ENCODE measurements around the gene PDE4D.

Gene PDE4D

DNA sequence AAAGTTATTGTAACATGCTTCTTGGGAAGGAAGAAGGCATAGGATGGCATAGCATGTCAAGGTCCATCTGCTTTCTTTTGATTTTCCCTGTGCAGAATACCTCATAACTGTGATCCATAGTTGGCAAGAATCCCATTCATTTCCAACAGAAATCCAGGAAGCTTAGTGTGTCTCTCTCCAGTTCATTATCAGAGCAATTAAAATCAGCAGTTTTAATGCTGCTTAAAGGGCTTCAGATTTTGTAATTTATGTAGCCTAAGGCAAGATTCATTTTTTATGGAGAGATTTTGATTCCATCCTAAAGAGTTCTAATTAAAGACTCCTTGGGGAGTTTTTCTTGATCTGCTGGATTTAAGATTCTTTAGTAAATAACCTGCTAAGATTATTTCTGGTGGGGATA is 560.1 kb downstream of the PDE4D start:
- no peaks in the 10 kb centered on the region for H3K9me3 ChIP-seq
- no peaks in the 10 kb centered on the region for H3K36me3 ChIP-seq (replicated peaks)
- no peak overlapping the region for H3K4me3 ChIP-seq
- no peak for DNase-seq (ENCODE audit: low spot score in 2 of 2)
- H3K27me3 ChIP-seq (ENCODE audit: low read depth): no peaks in the 10 kb centered on the region
- no peaks in the 10 kb centered on the region for H3K4me1 ChIP-seq
- in situ Hi-C loops (cut with MboI; ENCODE audit: low sequenced_read_pairs): no loop called here

DNA sequence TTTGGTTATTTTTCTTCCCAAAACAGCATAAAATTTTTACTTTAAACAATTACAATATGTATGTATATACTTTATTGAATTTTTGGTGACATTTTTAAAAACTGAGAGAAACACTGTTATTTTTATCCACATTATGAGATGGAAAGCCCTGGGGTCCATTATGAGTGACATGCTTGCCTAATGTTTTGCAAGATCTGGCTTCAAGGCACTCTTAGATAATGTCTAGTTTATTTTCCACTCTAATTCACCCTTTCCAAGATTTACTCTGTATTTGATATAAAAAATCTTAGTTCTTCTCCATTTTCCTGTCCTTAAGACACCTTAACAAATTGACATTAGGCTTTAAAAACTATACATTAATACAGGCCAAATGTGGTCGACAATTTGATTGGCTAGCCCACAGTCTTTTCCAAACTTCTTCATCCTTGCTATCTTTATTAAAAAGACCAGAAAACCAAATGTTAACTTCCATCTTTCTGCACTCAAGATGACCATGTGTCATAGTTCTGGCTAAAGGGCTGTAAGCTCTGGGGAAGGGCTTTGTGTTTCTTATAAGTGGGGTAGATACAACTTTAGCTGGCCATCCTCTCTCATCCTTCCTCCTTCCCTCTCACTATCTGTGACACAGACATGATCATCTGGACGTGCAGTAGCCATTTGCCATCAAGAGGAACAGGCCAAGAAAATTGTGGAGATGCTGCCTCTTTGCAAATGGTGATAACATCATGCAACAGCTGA is 561.1 kb downstream of the PDE4D start:
- Histone ChIP-seq H3K4me3 (no peak overlapping the region), H3K9me3 (no peaks in the 10 kb centered on the region), H3K27me3 (ENCODE audit: low read depth) (no peaks in the 10 kb centered on the region), H3K36me3 (replicated peaks) (no peaks in the 10 kb centered on the region), H3K4me1 (no peaks in the 10 kb centered on the region)
- in situ Hi-C loops (cut with MboI; ENCODE audit: low sequenced_read_pairs): no loop called here
- DNase-seq (ENCODE audit: low spot score in 2 of 2): no peak

DNA sequence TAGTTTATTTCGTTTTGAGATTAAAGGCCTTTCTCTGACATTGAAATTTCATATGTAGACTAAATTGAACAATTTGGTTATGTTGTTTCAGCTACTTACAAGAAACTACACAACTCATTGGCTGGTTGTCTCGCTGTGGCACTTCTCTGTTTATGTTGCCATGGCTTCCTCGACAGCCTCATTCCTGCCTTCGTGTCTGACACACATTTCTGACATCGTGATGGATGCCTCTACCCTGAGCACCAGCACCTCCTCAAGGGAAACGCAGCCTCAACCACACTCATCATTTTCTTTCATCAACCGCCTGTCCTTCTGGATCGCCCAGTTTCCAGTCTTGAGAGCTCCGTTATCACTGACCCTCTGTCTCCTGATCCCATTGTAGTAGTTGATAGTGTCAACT is 562.8 kb downstream of the PDE4D start:
- H3K36me3 ChIP-seq (replicated peaks): no peaks in the 10 kb centered on the region
- in situ Hi-C loops (cut with MboI; ENCODE audit: low sequenced_read_pairs): no loop called here

DNA sequence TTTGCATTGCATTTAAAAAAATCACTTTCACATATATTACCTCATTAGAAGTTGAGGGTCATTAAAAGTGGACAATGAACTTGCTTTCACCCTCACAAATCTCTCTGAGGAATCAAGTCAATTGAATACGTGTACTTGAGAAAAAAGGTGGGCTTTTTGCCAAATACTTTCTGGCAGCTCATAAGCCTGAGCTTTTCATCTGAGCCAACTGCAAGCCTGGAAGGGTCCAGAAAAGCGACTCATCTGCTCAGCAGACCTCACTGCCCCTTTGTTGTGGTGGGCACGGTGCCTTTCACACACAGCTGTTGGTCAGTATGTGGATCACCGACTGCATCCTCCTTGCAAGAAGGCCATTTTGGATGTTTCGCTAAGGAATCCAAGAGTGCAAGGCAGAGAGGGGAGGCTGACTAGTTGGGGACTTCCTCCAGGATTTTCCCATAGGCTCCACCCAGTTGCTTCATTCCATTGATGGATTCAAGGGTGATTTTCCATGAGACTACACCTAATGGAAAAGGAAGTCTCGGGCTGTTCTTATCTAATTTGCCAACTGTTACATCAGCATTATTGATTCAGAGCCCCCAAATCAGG is 564.7 kb downstream of the PDE4D start:
- no peaks in the 10 kb centered on the region for H3K36me3 ChIP-seq (replicated peaks)
- H3K9me3 ChIP-seq: no peaks in the 10 kb centered on the region
- in situ Hi-C loops (cut with MboI; ENCODE audit: low sequenced_read_pairs): no loop called here
- H3K4me3 ChIP-seq: no peak overlapping the region
- H3K27me3 ChIP-seq (ENCODE audit: low read depth): no peaks in the 10 kb centered on the region
- H3K4me1 ChIP-seq: no peaks in the 10 kb centered on the region
- DNase-seq (ENCODE audit: low spot score in 2 of 2): no peak

More for the DNA sequence above, 562.8 kb downstream of the PDE4D start:
- no peaks in the 10 kb centered on the region for H3K9me3 ChIP-seq
- no peaks in the 10 kb centered on the region for H3K27me3 ChIP-seq (ENCODE audit: low read depth)
- no peaks in the 10 kb centered on the region for H3K4me1 ChIP-seq
- no peak for DNase-seq (ENCODE audit: low spot score in 2 of 2)
- H3K4me3 ChIP-seq: no peak overlapping the region

DNA sequence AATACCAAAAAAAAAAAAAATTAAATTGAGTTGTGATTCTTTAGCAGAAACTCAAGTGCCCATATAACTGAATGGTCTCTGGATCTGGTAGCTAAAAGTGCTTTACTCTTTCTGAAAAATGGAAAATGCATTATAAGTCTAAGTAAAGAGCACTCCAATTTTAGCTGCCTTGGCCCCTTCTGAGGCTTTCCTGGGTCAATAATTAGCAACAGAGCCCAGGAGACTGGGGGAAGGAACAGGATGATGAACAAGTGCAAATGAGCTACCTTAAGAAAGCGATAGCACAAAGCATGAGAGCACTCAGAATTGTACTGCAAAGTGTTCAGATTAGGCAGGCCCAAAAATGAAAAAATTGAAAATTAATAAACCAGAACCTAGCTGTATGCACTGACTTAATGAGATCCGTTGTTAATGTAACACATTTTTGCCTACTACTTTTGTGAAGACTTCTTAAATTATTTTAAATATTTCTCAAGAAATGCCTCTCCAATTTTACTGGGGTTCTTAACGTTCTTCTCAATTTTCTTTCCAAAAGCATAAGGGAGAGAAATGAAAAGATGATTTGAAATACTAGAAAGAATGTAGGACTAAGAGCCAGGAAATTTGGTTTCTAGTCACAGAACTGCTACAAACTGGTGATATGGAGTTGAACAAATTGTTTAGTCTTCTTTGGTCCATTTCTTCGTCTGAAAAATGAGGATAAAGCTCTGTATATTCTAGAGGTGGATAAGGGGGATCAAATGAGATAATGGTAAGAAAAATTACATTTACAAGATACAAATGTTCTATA is 566.1 kb downstream of the PDE4D start:
- DNase-seq (ENCODE audit: low spot score in 2 of 2): no peak
- Histone ChIP-seq H3K36me3 (replicated peaks) (no peaks in the 10 kb centered on the region), H3K4me1 (no peaks in the 10 kb centered on the region), H3K4me3 (no peak overlapping the region), H3K9me3 (no peaks in the 10 kb centered on the region), H3K27me3 (ENCODE audit: low read depth) (no peaks in the 10 kb centered on the region)
- in situ Hi-C loops (cut with MboI; ENCODE audit: low sequenced_read_pairs): no loop called here

DNA sequence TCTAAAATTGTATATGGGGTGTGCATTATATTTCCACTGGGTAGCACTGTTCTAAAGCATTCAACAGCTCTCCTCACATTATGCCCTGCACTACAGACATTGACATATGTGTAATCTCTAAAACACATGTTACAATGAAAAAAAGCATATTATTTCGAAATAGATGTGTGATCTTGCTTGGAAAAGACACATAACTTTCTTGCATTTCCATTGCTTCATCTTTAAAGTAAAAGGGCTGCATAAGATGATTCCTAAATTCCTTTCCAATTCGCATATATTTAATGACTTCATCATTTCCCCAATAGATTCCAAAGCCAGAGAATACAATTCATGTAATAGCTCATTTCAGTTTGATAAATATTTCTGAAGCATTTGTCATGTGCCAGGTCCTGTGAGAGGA is 566.9 kb downstream of the PDE4D start:
- DNase-seq (ENCODE audit: low spot score in 2 of 2): no peak
- in situ Hi-C loops (cut with MboI; ENCODE audit: low sequenced_read_pairs): no loop called here
- H3K27me3 ChIP-seq (ENCODE audit: low read depth): no peaks in the 10 kb centered on the region
- no peaks in the 10 kb centered on the region for H3K4me1 ChIP-seq
- H3K36me3 ChIP-seq (replicated peaks): no peaks in the 10 kb centered on the region
- H3K9me3 ChIP-seq: no peaks in the 10 kb centered on the region
- no peak overlapping the region for H3K4me3 ChIP-seq

DNA sequence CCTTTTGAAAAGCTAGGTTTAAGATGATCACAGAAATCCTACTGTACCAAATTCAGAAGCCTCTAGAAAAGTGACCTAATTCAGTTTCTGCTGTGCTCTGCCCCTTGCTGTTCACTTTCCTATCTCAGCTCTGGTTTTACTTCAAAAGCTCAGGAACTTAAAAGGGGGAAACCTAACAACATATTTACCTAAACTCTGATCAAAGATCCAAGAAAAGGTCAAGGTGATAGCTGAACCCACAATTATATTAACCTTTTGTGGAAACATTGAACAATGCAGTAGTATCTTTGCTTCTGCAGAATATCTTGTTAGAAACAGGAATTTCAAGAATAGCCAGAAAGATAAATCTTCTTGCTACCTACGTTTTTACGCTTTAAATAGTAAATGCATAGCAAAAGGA is 568.5 kb downstream of the PDE4D start:
- in situ Hi-C loops (cut with MboI; ENCODE audit: low sequenced_read_pairs): no loop called here
- no peaks in the 10 kb centered on the region for H3K4me1 ChIP-seq

DNA sequence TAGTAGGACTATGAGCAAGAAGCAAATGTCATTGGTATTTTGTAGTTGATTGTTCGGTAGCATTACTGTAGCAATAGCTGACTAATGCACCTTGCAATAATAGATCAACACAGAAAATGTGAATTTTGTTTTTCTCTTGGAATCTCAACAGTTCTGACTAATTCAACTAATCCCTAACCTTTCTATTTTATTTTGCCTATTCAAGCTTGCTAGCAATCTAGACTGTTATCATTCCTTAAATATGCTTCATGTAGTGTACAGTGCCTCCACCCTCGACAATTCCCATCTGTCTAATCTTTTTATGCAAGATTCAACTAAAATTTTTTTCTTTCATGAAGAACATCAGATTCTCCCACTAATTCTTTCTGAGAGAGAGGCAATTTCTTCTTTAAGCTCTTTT is 570.6 kb downstream of the PDE4D start:
- H3K9me3 ChIP-seq: no peaks in the 10 kb centered on the region
- no peak for DNase-seq (ENCODE audit: low spot score in 2 of 2)
- peaks cover 2% of the 10 kb centered on the region for H3K4me1 ChIP-seq
- in situ Hi-C loops (cut with MboI; ENCODE audit: low sequenced_read_pairs): no loop called here
- no peak overlapping the region for H3K4me3 ChIP-seq
- H3K27me3 ChIP-seq (ENCODE audit: low read depth): no peaks in the 10 kb centered on the region
- no peaks in the 10 kb centered on the region for H3K36me3 ChIP-seq (replicated peaks)

More for the DNA sequence above, 568.5 kb downstream of the PDE4D start:
- H3K27me3 ChIP-seq (ENCODE audit: low read depth): no peaks in the 10 kb centered on the region
- H3K4me3 ChIP-seq: no peak overlapping the region
- no peaks in the 10 kb centered on the region for H3K36me3 ChIP-seq (replicated peaks)
- H3K9me3 ChIP-seq: no peaks in the 10 kb centered on the region
- DNase-seq (ENCODE audit: low spot score in 2 of 2): no peak

DNA sequence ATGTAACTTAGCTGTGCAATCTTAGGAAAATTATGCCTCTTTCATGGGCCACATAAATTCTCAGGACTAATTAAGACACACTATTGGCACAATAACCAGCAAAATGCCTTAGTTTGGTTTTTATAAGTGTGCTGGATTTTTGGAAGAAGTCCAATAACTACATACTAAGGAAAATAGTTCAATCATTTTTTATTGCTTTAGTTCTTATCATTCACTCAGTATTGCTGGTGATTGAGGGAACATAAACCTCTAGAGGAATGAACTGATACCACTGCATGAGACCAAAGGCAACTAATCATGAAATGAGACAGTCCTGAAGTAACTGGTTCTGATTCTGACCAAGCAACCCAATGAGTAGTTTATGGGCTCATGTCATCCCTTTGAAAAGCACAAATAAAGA is 571.5 kb downstream of the PDE4D start:
- H3K27me3 ChIP-seq (ENCODE audit: low read depth): no peaks in the 10 kb centered on the region
- no peak overlapping the region for H3K4me3 ChIP-seq
- DNase-seq (ENCODE audit: low spot score in 2 of 2): no peak
- H3K4me1 ChIP-seq: peaks cover 6% of the 10 kb centered on the region
- H3K36me3 ChIP-seq (replicated peaks): no peaks in the 10 kb centered on the region
- H3K9me3 ChIP-seq: no peaks in the 10 kb centered on the region
- in situ Hi-C loops (cut with MboI; ENCODE audit: low sequenced_read_pairs): no loop called here

DNA sequence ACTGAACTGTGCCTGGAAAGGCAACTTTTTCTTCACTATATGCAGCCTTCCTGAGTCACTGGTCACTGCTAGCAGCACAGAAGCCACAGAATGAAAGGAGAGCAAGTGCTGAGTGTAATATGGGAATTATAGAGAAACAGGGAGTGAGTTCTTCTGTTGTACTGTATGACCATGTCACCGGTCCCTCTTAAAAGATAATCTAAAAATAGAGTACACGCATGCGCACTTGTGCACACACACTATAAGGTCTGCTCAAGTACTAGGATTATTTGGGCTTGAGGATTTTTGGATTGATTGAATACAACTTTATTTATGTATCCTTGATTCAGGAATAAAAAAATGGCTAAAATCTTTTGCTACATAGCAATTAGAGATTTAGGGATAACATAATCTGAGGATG is 571.9 kb downstream of the PDE4D start:
- Histone ChIP-seq H3K4me3 (no peak overlapping the region), H3K9me3 (no peaks in the 10 kb centered on the region), H3K27me3 (ENCODE audit: low read depth) (no peaks in the 10 kb centered on the region), H3K36me3 (replicated peaks) (no peaks in the 10 kb centered on the region), H3K4me1 (peaks cover 6% of the 10 kb centered on the region)
- in situ Hi-C loops (cut with MboI; ENCODE audit: low sequenced_read_pairs): no loop called here
- no peak for DNase-seq (ENCODE audit: low spot score in 2 of 2)

DNA sequence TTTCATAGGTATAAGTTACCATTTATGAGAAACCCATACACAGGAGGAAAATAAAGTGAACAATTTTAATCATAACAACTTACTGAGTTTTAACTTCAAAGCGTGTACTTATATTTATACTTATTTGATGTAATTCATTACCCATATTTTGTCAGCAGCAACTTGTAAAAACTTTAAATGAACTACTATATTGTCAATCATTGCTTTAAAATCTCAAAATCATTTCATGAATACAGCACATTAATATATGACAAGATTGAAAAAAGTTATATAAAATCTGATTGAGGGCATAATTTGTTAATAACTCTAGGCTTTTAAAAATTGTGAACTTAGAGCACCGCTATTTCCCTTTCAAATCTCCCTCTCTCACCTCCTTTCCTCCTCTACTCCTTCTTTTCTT is 573.1 kb downstream of the PDE4D start:
- no peaks in the 10 kb centered on the region for H3K27me3 ChIP-seq (ENCODE audit: low read depth)
- no peak overlapping the region for H3K4me3 ChIP-seq
- no peaks in the 10 kb centered on the region for H3K9me3 ChIP-seq
- no peak for DNase-seq (ENCODE audit: low spot score in 2 of 2)
- H3K4me1 ChIP-seq: peaks cover 6% of the 10 kb centered on the region
- H3K36me3 ChIP-seq (replicated peaks): no peaks in the 10 kb centered on the region
- in situ Hi-C loops (cut with MboI; ENCODE audit: low sequenced_read_pairs): no loop called here

DNA sequence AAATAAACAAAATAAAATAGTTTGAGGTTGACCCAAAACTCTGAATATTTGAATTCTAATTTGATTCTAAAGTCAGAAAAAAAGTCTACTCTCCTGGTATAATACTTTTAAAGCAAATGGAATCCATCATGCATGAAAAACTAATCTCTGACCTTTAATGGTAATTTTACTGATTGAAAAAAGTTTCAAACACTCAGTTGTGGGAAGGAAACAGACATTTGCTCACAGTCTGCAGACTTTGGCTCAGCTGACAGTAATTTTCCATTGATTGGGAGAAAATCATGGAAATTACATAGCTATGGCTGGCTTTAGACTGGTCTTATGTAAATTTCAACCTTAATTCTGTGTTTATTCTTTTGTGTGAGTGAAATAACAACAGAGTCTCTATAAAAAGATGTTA is 574.3 kb downstream of the PDE4D start:
- DNase-seq (ENCODE audit: low spot score in 2 of 2): no peak
- Histone ChIP-seq H3K27me3 (ENCODE audit: low read depth) (no peaks in the 10 kb centered on the region), H3K4me1 (peaks cover 6% of the 10 kb centered on the region), H3K36me3 (replicated peaks) (no peaks in the 10 kb centered on the region), H3K4me3 (no peak overlapping the region), H3K9me3 (no peaks in the 10 kb centered on the region)
- in situ Hi-C loops (cut with MboI; ENCODE audit: low sequenced_read_pairs): no loop called here

DNA sequence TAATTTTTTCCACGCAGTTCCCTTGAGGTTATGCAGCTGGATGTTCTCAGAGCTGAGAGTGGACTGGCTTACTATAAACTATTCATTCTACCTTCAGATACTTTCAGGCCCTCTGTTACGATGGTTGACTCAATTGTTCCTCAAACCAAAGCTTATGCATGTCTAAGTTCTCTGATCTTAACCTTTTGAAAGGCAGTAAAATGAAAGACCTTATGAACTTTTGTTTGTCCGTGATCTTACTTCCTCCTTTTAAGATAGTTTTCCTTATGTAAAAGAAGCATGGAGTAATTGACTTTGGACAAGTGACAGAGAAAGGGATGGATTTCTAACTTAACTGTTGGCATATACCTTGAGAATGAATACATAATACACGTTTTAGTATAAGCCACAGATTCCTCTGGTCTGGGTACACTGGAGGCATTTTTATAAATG is 575.7 kb downstream of the PDE4D start:
- no peak for DNase-seq (ENCODE audit: low spot score in 2 of 2)
- H3K27me3 ChIP-seq (ENCODE audit: low read depth): no peaks in the 10 kb centered on the region
- no peak overlapping the region for H3K4me3 ChIP-seq
- in situ Hi-C loops (cut with MboI; ENCODE audit: low sequenced_read_pairs): no loop called here
- no peaks in the 10 kb centered on the region for H3K36me3 ChIP-seq (replicated peaks)
- H3K4me1 ChIP-seq: peaks cover 6% of the 10 kb centered on the region
- H3K9me3 ChIP-seq: no peaks in the 10 kb centered on the region

Data from HAP-1 (cell line).